Measurements from ENCODE around the gene C11orf86. TPM values are rescaled to one million over a fixed set of nuclear protein-coding genes. Genes with fewer than 3 reads are reported as not detected.
A peak's percentile ranks its signal among the peaks of the same experiment; 100 is the strongest.
"Not testable (repeated sequence)": the region's sequence is repeated elsewhere in the genome, so short reads cannot be mapped to it uniquely, and the experiment has no call there.

The C11orf86 gene, protein sequence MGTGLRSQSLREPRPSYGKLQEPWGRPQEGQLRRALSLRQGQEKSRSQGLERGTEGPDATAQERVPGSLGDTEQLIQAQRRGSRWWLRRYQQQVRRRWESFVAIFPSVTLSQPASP
- total RNA-seq (2014; rRNA removed; shearing (Covaris generic)): not detected in 2 replicates

DNA sequence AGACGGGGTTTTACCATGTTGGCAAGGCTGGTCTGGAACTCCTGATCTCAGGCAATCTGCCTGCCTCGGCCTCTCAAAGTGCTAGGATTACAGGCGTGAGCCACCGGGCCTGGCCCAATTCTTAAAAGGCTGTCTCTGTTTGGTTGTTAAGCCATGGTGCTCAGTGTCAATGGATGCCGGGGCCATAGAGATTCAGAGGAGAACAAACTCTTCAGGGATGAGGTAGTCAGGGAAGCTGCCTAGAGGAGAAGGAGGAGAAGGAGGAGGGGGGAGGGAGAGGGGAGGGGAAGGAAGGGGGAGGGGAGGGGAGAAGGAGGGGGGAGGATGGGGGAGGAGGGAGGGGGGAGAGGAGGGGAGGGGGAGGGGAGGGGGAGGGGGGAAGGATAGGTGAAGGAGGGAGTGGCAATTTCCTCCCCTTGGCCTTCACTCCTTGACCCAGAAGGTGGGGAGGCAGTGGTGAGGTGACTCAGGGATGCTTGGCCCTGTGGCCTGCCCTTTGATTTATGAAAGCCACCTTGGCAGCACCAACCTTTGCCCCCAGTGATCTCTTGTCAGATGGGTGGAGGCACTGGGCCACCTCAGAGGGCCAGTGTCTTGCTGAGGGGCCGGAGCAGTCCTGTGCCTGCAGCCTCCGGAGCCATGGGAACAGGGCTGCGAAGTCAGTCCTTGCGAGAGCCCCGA is at the start of gene C11orf86:
C11orf86 (plus strand) TSS at position 581 of the 681 bp plus-strand sequence; CDS start at position 640, 59 bp downstream.
- no peak for DNase-seq (ENCODE audit: low spot score)

DNA sequence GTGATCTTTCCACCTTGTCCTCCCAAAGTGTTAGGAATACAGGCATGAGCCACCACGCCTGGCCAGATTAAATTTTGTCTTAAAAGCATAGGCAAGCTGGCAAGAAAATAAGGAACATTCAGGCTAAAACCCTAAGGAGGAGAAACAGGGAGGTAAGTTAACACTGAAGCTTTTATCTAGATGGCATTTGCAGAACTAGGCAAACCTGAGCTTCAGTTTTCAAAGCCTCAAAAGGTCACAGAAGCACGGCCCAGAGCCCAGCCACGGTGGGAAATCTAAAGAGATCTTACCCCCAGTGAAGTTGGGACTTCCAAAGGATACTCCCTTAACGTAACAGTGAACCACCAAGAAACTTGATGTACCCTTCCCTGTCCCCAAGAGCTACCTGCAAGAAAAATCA is 45.4 kb upstream of the C11orf86 start:
- DNase-seq (ENCODE audit: low spot score): no peak

DNA sequence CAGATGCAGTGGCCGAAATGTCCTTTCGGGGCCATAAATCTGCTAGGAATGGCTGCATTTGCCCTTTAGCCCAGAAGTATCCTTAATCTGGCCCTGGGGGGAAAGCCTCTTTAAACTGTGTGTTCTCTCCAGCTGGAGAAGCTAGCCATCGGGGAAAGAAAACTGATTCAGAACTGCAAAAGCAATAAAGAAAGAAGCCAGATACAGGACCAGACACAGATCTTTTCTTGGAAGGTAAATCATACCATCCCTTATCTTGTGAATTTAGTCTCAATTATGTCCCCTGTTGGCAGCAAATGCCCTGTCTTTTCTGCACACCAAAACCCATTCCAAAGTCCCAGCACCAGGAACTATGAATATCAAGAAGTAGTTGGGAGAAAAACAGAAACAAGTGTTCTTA is 42.6 kb upstream of the C11orf86 start:
- DNase-seq (ENCODE audit: low spot score): no peak

DNA sequence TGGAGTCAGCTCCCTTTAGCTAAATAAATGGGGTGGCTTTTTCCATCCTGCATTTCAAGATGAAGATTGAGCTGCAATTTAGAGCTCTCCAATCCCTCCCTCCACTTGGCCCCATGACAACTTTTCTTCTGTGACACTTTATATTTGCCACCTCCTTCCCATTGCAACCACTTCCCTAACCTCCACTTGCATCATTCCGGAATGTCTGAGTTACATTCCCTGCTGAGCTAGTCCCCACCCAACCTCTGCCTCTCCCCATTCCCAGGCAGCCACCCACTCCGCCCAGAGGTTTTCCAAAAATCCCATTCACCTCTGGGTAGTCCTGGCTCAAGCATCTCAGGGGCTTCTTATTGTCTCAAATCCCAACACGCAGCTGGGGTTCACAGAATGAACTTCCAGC is 41.6 kb upstream of the C11orf86 start:
- DNase-seq (ENCODE audit: low spot score): peak; percentile 38

DNA sequence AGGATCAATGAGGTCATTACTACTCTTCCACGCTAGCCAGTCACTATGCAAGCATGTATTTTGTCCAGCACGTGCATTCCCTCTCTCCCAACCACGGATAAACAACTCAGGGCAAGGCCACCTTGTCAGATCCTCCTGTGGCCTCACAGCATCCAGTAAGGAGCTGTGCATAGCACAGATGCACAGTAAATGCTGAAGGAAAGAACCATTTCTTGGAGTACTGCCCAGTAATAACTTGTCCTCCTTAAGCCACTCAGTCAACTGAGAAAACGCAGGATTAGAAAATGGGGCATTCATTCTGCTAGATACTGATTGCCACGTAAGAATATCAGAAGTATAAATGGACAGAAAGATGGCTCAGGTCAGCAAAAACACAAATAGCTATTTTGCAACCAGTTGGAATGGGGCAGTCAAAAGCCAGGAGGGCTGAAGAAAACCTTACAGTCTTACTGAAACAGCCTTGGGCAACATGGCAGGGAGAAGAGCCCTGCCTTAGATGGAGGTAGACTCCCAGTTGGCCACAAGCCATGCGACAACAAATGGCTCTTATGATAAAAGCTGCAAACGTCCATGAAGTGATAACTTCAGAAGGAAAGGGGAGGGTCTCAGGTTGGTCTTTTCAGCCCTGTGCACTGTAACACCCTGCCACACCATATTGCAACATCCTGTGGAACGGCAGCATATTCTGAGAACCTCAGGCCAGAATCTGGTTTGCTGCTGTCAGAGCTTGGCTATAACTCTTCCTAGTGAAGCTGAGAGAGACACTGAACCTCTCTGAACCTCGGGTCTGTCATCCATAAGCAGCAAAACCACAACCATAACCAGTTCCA is 39.9 kb upstream of the C11orf86 start:
- DNase-seq (ENCODE audit: low spot score): no peak

DNA sequence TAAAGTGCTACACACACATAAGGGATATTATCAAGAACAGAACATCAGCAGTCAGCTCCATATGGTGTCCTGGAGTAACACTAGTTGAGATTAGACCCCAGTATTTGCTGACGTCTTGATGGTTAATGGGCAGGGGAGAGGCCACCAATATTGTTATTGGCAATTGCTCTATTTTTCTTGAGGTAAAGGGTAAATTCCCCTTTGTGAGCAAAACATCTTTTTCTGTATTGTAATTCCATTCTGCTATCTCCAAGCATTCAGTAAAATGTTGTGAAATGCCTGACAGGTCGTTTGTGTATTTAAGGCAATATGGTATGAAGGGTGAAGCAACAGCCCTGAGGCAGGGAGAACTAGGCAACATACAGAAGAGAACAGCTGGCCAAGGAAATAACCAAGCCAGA is 38.8 kb upstream of the C11orf86 start:
- no peak for DNase-seq (ENCODE audit: low spot score)

DNA sequence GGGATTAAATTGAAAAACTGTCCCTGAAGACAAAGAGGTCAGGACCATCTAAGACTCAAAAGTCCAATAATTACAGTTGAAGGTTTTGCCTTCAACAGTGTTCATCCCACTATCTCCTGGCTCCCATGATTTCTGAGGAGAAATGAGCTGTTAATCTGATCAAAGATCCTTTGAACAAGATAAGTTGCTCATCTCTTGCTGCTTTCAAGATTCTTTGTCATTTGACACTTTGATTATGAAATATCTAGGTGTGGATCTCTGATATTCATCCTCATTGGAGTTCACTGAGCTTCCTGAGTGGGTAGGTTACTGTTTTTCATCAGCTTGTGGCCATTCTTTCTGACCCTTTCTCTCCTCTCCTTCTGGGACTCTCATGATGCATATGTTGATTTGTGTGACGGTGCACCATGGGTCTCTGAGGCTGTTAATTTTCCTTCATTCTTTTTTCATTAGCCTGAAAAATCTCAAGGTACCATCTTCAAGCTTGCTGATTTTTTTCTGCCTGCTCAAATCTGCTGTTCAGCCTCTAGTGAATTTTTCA is 37.8 kb upstream of the C11orf86 start:
- no peak for DNase-seq (ENCODE audit: low spot score)

DNA sequence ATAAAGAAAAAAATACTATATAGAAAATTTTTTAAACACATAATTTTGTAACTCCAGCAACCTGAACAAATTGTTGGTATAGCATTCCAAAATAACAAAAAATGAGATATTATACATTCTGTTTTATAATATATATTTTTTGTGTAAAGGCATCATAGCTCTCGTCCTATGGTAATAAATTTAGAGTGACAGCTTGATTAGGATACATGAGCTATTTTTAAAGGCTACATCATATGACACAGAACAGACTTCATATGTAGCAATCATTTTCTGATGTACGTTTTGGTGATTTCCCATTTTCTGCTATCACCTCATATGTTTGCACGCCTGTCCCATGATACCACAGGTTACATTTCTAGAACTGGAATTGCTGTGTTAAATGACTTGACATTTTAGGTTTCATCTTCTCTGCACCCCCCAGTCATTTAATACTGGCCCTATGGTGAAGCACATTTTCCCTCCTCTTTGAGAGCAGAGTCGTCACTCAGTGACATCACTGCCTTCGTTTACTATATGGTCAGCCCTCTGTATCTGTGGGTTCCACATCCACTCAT is 36.4 kb upstream of the C11orf86 start:
- DNase-seq (ENCODE audit: low spot score): no peak

DNA sequence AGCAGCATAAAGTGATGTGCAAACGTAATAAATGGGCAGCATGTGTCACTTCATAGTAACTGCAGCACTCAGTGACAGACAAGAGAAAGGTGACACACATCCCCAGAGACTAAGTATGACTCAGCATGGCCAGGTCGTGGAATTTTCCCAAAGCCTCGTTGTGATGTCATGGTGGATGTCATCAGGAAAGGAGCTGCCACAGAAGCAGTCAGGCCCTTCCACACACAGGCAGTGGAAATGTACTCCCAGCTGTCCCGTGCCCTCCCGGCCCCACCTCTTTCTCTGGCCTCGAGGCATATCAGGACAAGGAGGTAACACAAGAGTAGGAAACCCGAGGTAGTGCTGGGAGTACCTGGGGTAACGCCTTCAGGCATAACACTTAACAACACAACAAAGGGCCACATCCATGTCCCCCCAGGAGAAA is 25.0 kb upstream of the C11orf86 start:
- DNase-seq (ENCODE audit: low spot score): peak; percentile 91

DNA sequence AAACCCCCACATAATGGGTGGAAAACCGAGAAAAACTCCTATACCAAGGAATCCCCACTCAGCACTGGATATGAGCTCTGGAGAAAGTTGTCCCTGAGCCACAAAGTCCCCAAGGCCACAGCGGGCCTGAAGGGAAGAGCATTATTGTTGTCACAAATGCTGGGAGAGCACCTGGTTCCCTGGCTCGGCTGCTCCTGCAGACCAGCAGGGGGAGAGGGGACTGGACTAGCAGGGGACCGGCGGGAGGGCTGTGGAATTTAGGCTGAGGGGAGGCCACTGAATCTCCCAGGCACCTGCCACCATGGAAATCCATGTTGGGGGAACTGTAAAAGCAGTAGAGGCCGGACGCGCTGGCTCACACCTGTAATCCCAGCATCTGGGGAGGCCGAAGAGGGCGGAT is 24.0 kb upstream of the C11orf86 start:
- DNase-seq (ENCODE audit: low spot score): no peak

DNA sequence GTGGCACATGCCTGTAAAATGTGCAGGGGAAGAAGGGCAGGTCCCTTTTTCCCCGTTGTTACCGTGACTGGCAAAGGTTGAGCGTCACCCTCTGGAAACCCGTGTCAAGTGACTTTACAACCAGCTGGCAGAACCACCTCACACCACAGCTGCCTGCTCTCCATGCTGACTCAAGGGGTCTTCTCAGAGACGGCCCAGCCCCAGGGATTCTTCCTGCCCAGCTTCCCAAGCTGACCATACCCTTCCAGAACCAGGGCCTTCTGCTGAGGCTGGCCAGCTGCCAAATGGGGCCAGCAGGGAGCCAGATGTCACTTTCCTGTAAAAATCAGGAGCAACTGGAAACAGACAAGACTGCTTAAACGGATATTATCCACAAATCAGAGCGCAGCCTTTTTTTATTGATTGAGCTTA is 23.2 kb upstream of the C11orf86 start:
- DNase-seq (ENCODE audit: low spot score): peak; percentile 12

DNA sequence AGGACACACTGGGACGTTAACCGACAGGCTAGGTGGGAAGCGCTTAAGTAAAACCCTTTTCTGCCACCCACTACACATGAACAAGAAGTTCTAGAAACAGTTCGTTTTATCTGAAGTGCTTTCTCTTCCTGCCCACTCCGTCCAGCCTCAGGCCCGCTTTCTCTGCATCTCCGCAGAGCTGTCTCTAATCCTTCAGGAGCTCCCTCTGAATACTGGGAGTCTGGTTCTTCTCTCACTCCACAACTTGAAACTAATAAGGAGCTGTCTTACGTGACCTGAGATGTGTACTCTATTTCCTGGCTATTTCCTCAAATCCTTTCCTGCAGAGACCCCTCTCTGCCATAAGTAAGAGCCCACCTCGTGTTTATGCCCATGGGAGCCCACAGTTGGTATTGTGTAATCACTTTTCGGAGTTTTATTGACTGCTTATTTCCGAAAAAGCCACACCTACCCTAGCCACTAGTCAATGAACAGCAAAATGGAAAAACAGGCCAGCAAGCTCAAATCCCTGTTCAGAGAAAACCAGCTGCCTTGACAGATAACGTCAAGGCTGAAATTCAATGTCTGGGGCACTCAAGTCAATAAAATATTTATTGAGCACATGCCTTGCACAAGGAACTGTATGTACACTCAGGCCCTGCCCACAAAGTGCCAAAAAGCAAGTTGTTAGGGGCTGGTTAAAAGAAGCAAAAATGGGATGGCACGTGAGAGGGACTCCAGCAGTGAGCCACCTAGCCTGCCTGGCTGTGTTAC is 21.8 kb upstream of the C11orf86 start:
- DNase-seq (ENCODE audit: low spot score): no peak

DNA sequence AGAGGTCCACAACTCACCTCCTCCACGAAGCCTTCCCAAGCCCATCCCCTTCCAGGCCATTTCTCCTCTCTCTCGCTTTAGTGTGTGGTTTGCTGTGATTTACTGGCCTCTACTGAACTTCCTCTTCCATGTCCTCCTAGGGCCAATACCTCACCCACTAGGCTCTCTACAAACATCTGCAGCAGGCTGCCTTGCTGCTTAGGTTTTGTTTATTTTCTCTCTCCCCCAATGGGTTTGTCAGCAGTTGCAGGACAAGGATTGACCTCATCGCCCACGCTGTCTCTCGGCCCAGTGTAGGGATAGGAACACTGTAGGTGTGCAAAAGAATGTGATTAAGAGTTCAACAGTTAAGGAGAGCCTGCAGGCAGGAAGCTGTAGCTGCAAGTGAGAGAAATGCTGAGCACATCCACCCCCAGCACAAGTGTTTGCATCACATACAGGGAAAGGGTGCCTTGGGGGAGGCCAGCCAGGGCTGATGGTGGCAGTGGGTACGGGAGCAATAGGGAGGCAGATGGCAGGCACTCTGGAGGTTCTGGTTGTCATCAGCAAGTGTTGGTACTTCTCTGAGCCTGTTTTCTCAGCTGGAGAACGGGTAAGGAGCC is 18.3 kb upstream of the C11orf86 start:
- DNase-seq (ENCODE audit: low spot score): no peak

DNA sequence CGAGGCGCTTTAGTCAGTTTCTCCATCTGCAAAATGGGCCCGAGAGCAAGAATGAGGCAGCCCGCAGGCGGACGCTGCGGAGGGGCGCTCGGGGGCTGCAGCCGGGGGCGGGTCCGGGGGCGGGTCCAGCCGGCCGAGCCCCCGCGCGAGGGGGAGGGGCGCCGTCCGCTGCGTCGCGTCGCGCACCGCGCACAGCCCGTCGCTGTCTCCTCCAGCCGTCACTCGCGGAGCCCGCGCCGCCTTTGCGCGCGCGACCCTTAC is 17.2 kb upstream of the C11orf86 start:
- DNase-seq (ENCODE audit: low spot score): no peak

DNA sequence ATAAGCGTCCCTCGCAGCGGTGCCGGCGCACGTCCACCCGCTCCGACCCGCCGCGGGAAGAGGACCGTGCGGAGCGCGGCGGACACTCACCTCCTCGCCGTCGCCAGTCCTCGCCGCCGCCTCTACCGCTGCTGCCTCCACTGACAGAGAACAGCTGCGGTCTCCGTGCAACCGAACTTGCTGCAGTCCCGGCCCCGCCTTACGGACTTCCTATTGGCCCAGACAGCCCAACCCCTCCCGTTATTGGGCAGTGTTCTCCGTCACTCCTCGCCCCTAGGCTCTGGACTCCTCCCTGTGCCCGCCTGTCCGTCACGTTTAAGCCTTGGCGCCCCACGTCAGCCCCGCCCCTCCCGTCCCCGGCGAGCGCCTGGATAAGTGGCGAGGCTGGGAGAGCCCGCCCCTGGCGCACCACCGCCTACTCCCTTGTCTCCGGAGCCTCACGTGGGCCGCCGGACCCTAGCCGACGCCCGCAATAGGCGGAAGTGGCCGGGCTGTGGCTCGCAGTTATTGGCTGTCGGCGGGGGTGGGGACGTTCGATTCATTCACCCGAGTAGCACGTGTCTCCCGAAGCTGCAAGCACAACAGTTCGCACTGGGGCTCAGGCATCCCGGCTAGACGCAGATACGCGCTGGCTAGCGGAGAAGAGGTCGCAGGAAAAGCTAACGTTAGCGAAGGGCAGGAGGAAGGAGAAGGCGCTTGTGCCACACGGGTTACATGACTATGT is 16.7 kb upstream of the C11orf86 start, which contains the start of gene PC:
PC (minus strand) TSS at position 152 of the 724 bp plus-strand sequence. CDS start 86,224 bp downstream, outside the sequence.
- DNase-seq (ENCODE audit: low spot score): peak; percentile 98

DNA sequence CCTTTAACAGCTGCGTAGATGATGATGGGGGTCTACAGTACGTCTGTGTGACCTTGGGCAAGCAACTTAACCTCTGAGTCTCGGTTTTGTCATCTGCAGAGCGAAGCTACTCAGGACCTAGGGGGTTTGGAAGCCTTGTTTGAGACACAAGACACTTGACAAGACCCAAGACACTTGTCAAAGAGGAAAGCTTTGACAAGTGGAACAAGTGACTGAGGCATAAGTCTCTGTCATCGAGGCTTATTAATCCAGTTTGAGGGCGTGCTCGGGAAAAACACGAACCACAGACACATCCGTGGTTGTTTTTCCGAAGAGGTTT is 16.2 kb upstream of the C11orf86 start:
- DNase-seq (ENCODE audit: low spot score): no peak

DNA sequence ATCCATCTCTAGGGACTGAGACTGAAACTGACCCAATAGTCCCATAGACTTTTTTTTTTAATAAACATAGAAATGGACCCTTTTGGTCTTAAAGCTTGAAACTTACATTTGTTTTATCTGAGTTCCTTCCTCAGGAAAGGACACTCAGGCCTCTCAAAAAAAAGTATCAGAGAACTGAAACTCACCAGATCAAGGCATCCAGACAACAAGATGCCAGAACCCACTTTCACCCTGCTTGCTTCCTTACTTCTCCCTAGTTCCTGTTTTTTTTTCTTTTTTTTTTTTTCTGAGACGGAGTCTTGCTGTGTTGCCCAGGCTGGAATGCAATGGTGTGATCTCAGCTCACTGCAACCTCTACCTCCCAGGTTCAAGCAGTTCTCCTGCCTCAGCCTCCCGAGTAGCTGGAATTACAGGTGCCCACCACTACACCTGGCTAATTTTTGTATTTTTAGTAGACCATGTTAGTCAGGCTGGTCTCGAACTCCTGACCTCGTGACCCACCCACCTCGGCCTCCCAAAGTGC is 13.4 kb upstream of the C11orf86 start:
- DNase-seq (ENCODE audit: low spot score): not testable (repeated sequence)

DNA sequence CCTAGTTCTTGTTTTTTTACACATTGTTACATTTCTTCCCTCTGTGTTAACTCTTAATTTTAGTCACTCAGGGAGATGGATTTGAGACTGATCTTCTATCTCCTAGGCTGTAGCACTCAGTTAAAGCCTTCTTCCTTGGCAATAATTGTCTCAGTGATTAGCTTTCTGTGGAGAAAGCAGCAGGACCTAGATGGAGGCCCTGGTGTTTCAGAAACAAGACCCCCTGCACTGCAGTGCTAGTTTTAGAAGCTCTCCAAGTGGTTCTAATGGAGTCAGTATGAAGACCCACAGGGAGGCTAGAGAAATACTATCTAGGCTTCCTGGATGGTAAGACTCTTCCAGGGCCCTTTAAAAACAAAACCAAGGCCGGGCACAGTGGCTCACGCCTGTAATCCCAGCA is 12.9 kb upstream of the C11orf86 start:
- no peak for DNase-seq (ENCODE audit: low spot score)

DNA sequence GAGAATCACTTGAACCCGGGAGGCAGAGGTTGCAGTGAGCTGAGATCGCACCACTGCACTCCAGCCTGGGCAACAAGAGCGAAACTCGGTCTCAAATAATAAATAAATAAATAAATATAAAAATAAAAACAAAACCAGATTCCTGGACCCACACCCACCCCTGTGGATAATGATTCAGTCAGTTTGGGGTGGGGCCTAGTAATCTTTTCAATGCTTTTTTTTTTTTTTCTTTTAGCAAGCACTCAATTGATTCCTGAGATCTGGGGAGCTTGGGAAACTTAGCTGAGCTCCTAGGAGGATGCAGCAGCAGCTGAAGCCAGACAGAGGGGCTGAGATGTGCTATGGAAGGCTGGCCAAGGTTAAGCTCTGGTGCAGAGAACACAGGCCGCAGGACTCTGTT is 12.3 kb upstream of the C11orf86 start:
- no peak for DNase-seq (ENCODE audit: low spot score)

DNA sequence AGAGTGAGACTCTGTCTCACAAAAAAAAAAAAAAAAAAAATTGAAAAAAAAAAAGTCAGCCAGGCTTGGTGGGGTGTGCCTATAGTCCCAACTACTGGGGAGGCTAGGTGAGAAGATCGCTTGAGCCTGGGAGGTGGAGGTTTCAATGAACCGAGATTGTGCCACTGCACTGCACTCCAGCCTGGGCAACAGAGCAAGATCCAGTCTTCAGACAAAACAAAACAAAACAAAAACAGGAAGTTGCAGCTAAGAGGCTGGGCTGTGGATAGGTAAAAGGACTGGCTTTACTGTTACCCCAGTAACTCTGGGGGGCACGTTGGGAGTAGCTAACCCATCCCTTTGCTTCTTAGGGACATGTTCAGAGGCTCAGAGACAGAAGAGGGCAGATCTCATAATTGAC is 10.6 kb upstream of the C11orf86 start:
- DNase-seq (ENCODE audit: low spot score): no peak

DNA sequence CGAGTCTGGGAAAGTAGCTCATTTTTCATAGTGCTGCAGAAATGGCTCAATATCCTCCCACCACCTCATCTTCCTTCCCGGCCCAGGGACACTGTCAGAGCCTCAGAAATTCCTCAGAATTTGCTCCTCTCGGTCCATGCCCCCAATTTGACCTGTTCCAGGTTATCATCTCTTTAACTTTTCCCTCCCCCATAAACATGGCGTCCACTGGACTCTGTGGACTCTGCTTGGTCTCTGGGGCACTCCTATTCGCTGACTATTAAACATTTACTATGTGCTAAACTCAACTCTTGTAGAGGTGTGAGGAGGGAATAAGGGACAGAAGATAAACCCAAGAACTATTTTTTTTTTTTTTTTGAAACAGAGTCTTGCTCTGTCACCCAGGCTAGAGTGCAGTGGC is 8.8 kb upstream of the C11orf86 start:
- no peak for DNase-seq (ENCODE audit: low spot score)
